PC-9 (cell line): Measurements from ENCODE around the gene RAMP1. TPM values are rescaled to one million over a fixed set of nuclear protein-coding genes. Genes with fewer than 3 reads are reported as not detected.

Source experiments
- BruUV-seq: library from RNA; stranded (reverse); fragments of 400-500 nt; replicated peaks from 2 replicates; lab custom pipeline; 2021; lab: Mats Ljungman, UMichigan
- CTCF ChIA-PET: fragments of 300-600 bp; sonication (Branson Sonifier 250); formaldehyde crosslinking; loops from one replicate; lab custom pipeline; 2022; ENCODE audit warnings: antibody characterized with exemption; lab: Charles Lee
- POLR2A ChIA-PET: fragments of 300-600 bp; sonication (Branson Sonifier 250); formaldehyde crosslinking; loops from one replicate; lab custom pipeline; 2022; ENCODE audit warnings: antibody characterized with exemption; ENCODE audit not compliant: unreplicated experiment; lab: Charles Lee
- DNase-seq, 2 experiments: peaks; one replicate each; pipeline versions ENCODE4 v3.0.0 to v3.0.0-alpha.2; 2015 to 2022; ENCODE audit warnings: mixed read lengths in 1 of 2
- H2AFZ ChIP-seq: fragments of 200-600 bp; sonication (generic); 2 replicates; pipeline ENCODE4 v1.8.1; 2017; ENCODE audit warnings: antibody characterized with exemption
- H3F3A ChIP-seq: fragments of 200-600 bp; sonication (generic); 2 replicates; pipeline ENCODE4 v1.8.1; 2017; ENCODE audit warnings: antibody characterized with exemption, mild to moderate bottlenecking, low read depth; ENCODE audit not compliant: insufficient read depth
- H3K27ac ChIP-seq: fragments of 200-600 bp; sonication (generic); 2 replicates; pipeline ENCODE4 v1.6.1; 2016; ENCODE audit warnings: mixed run types
- H3K27me3 ChIP-seq: fragments of 200-600 bp; sonication (generic); 2 replicates; pipeline ENCODE4 v1.6.1; 2016; ENCODE audit warnings: low read depth, mixed run types; ENCODE audit not compliant: insufficient read depth
- H3K36me3 ChIP-seq: fragments of 200-600 bp; sonication (generic); 2 replicates; pipeline ENCODE4 v1.6.1; 2016; ENCODE audit warnings: low read depth, mixed run types
- H3K4me1 ChIP-seq: fragments of 200-600 bp; sonication (generic); replicated peaks from 2 replicates; pipeline ENCODE4 v1.6.1; 2016; ENCODE audit warnings: mixed run types; ENCODE audit not compliant: insufficient read depth
- H3K4me2 ChIP-seq: fragments of 200-600 bp; sonication (generic); 2 replicates; pipeline ENCODE4 v1.6.1; 2017; ENCODE audit warnings: mixed run types
- H3K4me3 ChIP-seq: fragments of 200-600 bp; sonication (generic); 2 replicates; pipeline ENCODE4 v1.6.1; 2016; ENCODE audit warnings: mixed run types
- H3K79me2 ChIP-seq: fragments of 200-600 bp; sonication (generic); 2 replicates; pipeline ENCODE4 v1.6.1; 2017; ENCODE audit warnings: low read depth, mixed run types
- H3K9me2 ChIP-seq: fragments of 200-600 bp; sonication (generic); 2 replicates; pipeline ENCODE4 v1.8.1; 2017; ENCODE audit warnings: mild to moderate bottlenecking; ENCODE audit not compliant: insufficient read depth
- H3K9me3 ChIP-seq: fragments of 200-600 bp; sonication (generic); 2 replicates; pipeline ENCODE4 v1.8.1; 2016; ENCODE audit warnings: low read depth; ENCODE audit not compliant: insufficient read depth
- H4K20me1 ChIP-seq: fragments of 200-600 bp; sonication (generic); 2 replicates; pipeline ENCODE4 v1.8.1; 2017; ENCODE audit not compliant: insufficient read depth
- CTCF ChIP-seq: fragments of 200-600 bp; sonication (generic); conservative IDR thresholded peaks from 2 replicates; pipeline ENCODE4 v1.6.1; 2017; ENCODE audit warnings: mixed run types, antibody characterized with exemption, mild to moderate bottlenecking, moderate library complexity
- EZH2 ChIP-seq: fragments of 200-600 bp; sonication (generic); IDR thresholded peaks from 2 replicates; pipeline ENCODE4 v1.8.0; 2017; ENCODE audit warnings: antibody characterized with exemption, low read depth
- intact Hi-C: fragments of 100-400 bp; cut with micrococcal nuclease; formaldehyde crosslinking; loops from one replicate; pipeline ENCODE4 v1.10.0; 2022; ENCODE audit not compliant: unreplicated experiment
- total RNA-seq: library from RNA; stranded (reverse); gene quantifications from 2 replicates; pipeline ENCODE4 v1.2.3, GENCODE V29; 2021

The RAMP1 gene
- total RNA-seq, 1 experiment from 2014 or later, result 48.7 TPM

- TF ChIP-seq EZH2, result no peak
- ChIA-PET POLR2A (no interaction called here), CTCF (no interaction called here)
- Histone ChIP-seq H2AFZ (no peak overlapping the region), H3K9me3 (no peaks in the 10 kb centered on the region), H4K20me1 (no peaks in the 10 kb centered on the region), H3K4me1 (no peaks in the 10 kb centered on the region), H3K4me3 (no peak overlapping the region), H3K36me3 (no peaks in the 10 kb centered on the region), H3K27me3 (no peaks in the 10 kb centered on the region), H3K27ac (no peak overlapping the region), H3K79me2 (no peaks in the 10 kb centered on the region), H3K9me2 (no peaks in the 10 kb centered on the region), H3K4me2 (no peak overlapping the region), H3F3A (peaks cover 20% of the 10 kb centered on the region)
- intact Hi-C loops, result no loop called here
- BruUV-seq, result no TSS peak
- no peak for DNase-seq
Observed at GRCh38 chr2:237894396-237894979, 35.1 kb downstream of the RAMP1 start.

- Histone ChIP-seq H3K4me1 (no peaks in the 10 kb centered on the region), H3K9me3 (no peaks in the 10 kb centered on the region), H3K27me3 (no peaks in the 10 kb centered on the region), H4K20me1 (no peaks in the 10 kb centered on the region), H2AFZ (no peak overlapping the region), H3K9me2 (no peaks in the 10 kb centered on the region), H3K4me3 (no peak overlapping the region), H3K27ac (no peak overlapping the region), H3K36me3 (no peaks in the 10 kb centered on the region), H3K79me2 (no peaks in the 10 kb centered on the region), H3K4me2 (no peak overlapping the region), H3F3A (peaks cover 18% of the 10 kb centered on the region)
- no peak for DNase-seq
- intact Hi-C loops, result no loop called here
- CTCF ChIA-PET, result no interaction called here
- POLR2A ChIA-PET, result no interaction called here
- TF ChIP-seq EZH2, result no peak
- no peak for TF ChIP-seq CTCF
- no TSS peak for BruUV-seq
Observed at GRCh38 chr2:237894986-237895543, 35.6 kb downstream of the RAMP1 start.

DNA sequence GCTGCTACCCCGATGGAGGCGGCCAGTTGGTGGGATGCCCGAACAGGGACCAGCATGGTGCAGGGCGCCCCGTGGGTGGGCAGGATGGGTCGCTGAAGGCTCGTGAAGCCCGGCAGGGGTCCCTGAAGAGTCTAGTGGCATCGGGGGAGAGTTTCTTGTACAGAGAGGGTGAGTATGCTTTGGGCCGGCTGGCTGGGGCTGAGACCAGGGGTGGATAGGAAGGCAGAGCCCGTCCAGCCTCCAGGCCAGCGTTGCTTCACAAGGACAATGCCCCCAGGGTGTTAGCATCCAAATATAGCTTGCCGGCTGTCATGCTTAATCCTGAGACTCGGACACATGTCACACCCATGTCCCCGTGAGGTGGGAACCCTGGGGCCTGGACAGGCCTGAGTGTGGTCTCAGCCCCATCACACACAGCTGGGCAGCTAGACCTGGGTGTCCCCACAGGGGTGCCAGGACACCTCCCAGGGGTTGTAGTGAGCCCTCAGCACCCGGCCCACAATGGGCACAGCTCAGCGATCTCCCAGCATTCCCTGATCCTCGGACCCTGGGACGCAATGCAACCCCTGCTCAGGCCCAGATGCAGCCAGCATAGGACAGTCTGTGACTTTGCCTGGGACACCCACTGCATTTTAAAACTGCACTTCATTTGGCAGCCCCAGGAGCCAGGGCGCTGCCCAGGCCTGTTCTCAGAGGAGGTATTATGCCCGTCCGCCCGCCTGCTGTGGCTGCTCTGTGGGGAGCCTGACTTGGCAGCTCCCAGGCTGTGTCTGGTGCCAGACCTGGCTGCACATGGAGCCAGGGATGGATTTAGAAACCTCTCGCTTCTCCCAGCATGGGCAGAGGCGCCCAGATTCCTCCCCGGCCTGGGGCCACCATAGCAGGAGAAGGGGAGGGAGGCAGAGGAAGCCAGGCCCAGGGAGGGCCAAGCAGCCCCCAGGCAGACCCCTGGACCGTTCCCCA is 36.4 kb downstream of the RAMP1 start:
- no peaks in the 10 kb centered on the region for H3K79me2 ChIP-seq
- BruUV-seq, result no TSS peak
- ChIA-PET CTCF (interaction anchor here (1.0 kb wide), 1 partner anchor 21 kb away, joined by 3 read pairs; no protein-coding TSS in a partner anchor), POLR2A (no interaction called here)
- H3K9me2 ChIP-seq, result no peaks in the 10 kb centered on the region
- no peaks in the 10 kb centered on the region; the same call in 1 of the 2 replicates for H4K20me1 ChIP-seq
- no peak for DNase-seq
- H3K27me3 ChIP-seq, result no peaks in the 10 kb centered on the region
- no peaks in the 10 kb centered on the region for H3K9me3 ChIP-seq
- H3K36me3 ChIP-seq, result no peaks in the 10 kb centered on the region
- H2AFZ ChIP-seq, result no peak overlapping the region
- H3K4me3 ChIP-seq, result no peak overlapping the region
- no peak overlapping the region for H3K4me2 ChIP-seq
- H3K27ac ChIP-seq, result no peak overlapping the region
- no peaks in the 10 kb centered on the region for H3K4me1 ChIP-seq
- intact Hi-C loops, result no loop called here
- peaks cover 18% of the 10 kb centered on the region for H3F3A ChIP-seq
- TF ChIP-seq CTCF (no peak), EZH2 (no peak)
